HEK293 (cell line): ENCODE data around the gene CCDC127.

Experiments
- CTCF ChIA-PET: fragments of 350-600 bp; formaldehyde crosslinking; extraction: SDS; loops from one replicate; lab custom pipeline; 2021; ENCODE audit warnings: antibody characterized with exemption; lab: Yijun Ruan, JAX
- POLR2A ChIA-PET: fragments of 300-600 bp; formaldehyde crosslinking; extraction: SDS; loops from one replicate; lab custom pipeline; 2020; ENCODE audit warnings: antibody characterized with exemption, inconsistent platforms; lab: Yijun Ruan, JAX
- H3K27ac ChIP-seq: fragments of 200-500 bp; sonication (Bioruptor generic); 2 replicates; pipeline ENCODE4 v1.5.1; 2014; ENCODE audit warnings: low read depth, low read length, control low read depth, inconsistent platforms; ENCODE audit errors: extremely low read depth
- H3K36me3 ChIP-seq, 2 experiments: fragments of 200-500 bp in 1 of 2; sonication (Bioruptor generic) in 1 of 2; 1 replicate in 1 of 2; 2 replicates in 1 of 2; pipeline ENCODE4 v1.5.1; 2014 to 2017; ENCODE audit warnings: inconsistent platforms in 2 of 2, low read length in 2 of 2; ENCODE audit not compliant: control insufficient read depth in 2 of 2, insufficient read depth in 1 of 2
- H3K4me1 ChIP-seq: fragments of 200-500 bp; sonication (Bioruptor generic); 2 replicates; pipeline ENCODE4 v1.5.1; 2014; ENCODE audit warnings: mild to moderate bottlenecking, low read length, inconsistent platforms; ENCODE audit not compliant: control insufficient read depth, insufficient read depth
- H3K4me3 ChIP-seq: 2 replicates; pipeline ENCODE4 v1.5.1; 2011; ENCODE audit warnings: low read depth, mild to moderate bottlenecking, control low read depth, low read length, moderate library complexity
- H3K9me3 ChIP-seq: fragments of 200-500 bp; sonication (Bioruptor generic); 2 replicates; pipeline ENCODE4 v1.5.1; 2014; ENCODE audit warnings: low read depth, low read length, inconsistent platforms; ENCODE audit not compliant: control insufficient read depth, insufficient read depth
- AEBP2 ChIP-seq: fragments of 450-650 bp; formaldehyde crosslinking; IDR thresholded peaks from 2 replicates; pipeline ENCODE4 v1.5.1; 2016; ENCODE audit warnings: missing biosample characterization, missing genetic modification characterization, borderline replicate concordance
- GLI4 ChIP-seq: fragments of 450-650 bp; formaldehyde crosslinking; IDR thresholded peaks from 2 replicates; pipeline ENCODE4 v1.5.1; 2016; ENCODE audit warnings: missing biosample characterization, missing genetic modification characterization
- KLF16 ChIP-seq: fragments of 450-650 bp; formaldehyde crosslinking; IDR thresholded peaks from 2 replicates; pipeline ENCODE4 v1.5.1; 2017; ENCODE audit warnings: missing biosample characterization, missing genetic modification characterization
- REPIN1 ChIP-seq: fragments of 450-650 bp; formaldehyde crosslinking; IDR thresholded peaks from 2 replicates; pipeline ENCODE4 v1.5.1; 2017; ENCODE audit warnings: missing biosample characterization, missing genetic modification characterization, low read depth
- ZFP41 ChIP-seq: fragments of 450-650 bp; formaldehyde crosslinking; IDR thresholded peaks from 2 replicates; pipeline ENCODE4 v1.5.1; 2016; ENCODE audit warnings: missing biosample characterization, missing genetic modification characterization, borderline replicate concordance
- ZFP69B ChIP-seq: fragments of 450-650 bp; formaldehyde crosslinking; IDR thresholded peaks from 2 replicates; pipeline ENCODE4 v1.5.1; 2016; ENCODE audit warnings: missing biosample characterization, missing genetic modification characterization
- ZNF138 ChIP-seq: fragments of 450-650 bp; formaldehyde crosslinking; IDR thresholded peaks from 2 replicates; pipeline ENCODE4 v1.5.1; 2016; ENCODE audit warnings: missing biosample characterization, missing genetic modification characterization, borderline replicate concordance
- ZNF175 ChIP-seq: fragments of 450-650 bp; formaldehyde crosslinking; IDR thresholded peaks from 2 replicates; pipeline ENCODE4 v1.5.1; 2016; ENCODE audit warnings: missing biosample characterization, missing genetic modification characterization
- ZNF184 ChIP-seq: fragments of 450-650 bp; IDR thresholded peaks from 2 replicates; pipeline ENCODE4 v1.5.1; 2018; ENCODE audit warnings: missing biosample characterization, mild to moderate bottlenecking, missing genetic modification characterization
- ZNF292 ChIP-seq: fragments of 450-650 bp; formaldehyde crosslinking; IDR thresholded peaks from 2 replicates; pipeline ENCODE4 v1.5.1; 2016; ENCODE audit warnings: low read depth, missing biosample characterization, missing genetic modification characterization, borderline replicate concordance
- ZNF341 ChIP-seq: fragments of 450-650 bp; formaldehyde crosslinking; IDR thresholded peaks from 2 replicates; pipeline ENCODE4; 2016; ENCODE audit warnings: low read depth, missing biosample characterization, missing genetic modification characterization
- ZNF394 ChIP-seq: fragments of 450-650 bp; formaldehyde crosslinking; IDR thresholded peaks from 2 replicates; pipeline ENCODE4 v1.5.1; 2016; ENCODE audit warnings: missing biosample characterization, missing genetic modification characterization, mild to moderate bottlenecking, moderate library complexity, borderline replicate concordance
- ZNF48 ChIP-seq: fragments of 450-650 bp; formaldehyde crosslinking; IDR thresholded peaks from 2 replicates; pipeline ENCODE4 v1.5.1; 2016; ENCODE audit warnings: missing biosample characterization, missing genetic modification characterization
- ZNF529 ChIP-seq: fragments of 450-650 bp; formaldehyde crosslinking; IDR thresholded peaks from 2 replicates; pipeline ENCODE4 v1.5.1; 2017; ENCODE audit warnings: missing genetic modification characterization, missing biosample characterization; ENCODE audit not compliant: insufficient replicate concordance
- ZNF558 ChIP-seq: fragments of 450-650 bp; formaldehyde crosslinking; IDR thresholded peaks from 2 replicates; pipeline ENCODE4 v1.5.1; 2016; ENCODE audit warnings: missing biosample characterization, missing genetic modification characterization
- ZNF571 ChIP-seq: fragments of 450-650 bp; formaldehyde crosslinking; IDR thresholded peaks from 2 replicates; pipeline ENCODE4 v1.5.0; 2017; ENCODE audit warnings: missing biosample characterization, missing genetic modification characterization
- ZNF654 ChIP-seq: fragments of 450-650 bp; formaldehyde crosslinking; IDR thresholded peaks from 2 replicates; pipeline ENCODE4 v1.5.1; 2016; ENCODE audit warnings: low read depth, missing biosample characterization, missing genetic modification characterization
- ZNF76 ChIP-seq: fragments of 450-650 bp; formaldehyde crosslinking; IDR thresholded peaks from 2 replicates; pipeline ENCODE4; 2016; ENCODE audit warnings: low read depth, missing biosample characterization, missing genetic modification characterization, borderline replicate concordance
- ZNF777 ChIP-seq: fragments of 450-650 bp; formaldehyde crosslinking; IDR thresholded peaks from 2 replicates; pipeline ENCODE4 v1.5.1; 2017; ENCODE audit warnings: missing biosample characterization, missing genetic modification characterization, borderline replicate concordance
- TF ChIP-seq, protein P1 (sequence below): fragments of 450-650 bp; formaldehyde crosslinking; optimal IDR thresholded peaks from 2 replicates; pipeline ENCODE3; 2016; ENCODE audit warnings: missing biosample characterization, mild to moderate bottlenecking, missing genetic modification characterization
- TF ChIP-seq, protein P2 (sequence below): fragments of 450-650 bp; formaldehyde crosslinking; IDR thresholded peaks from 2 replicates; pipeline ENCODE4 v1.5.1; 2016; ENCODE audit warnings: missing biosample characterization, missing genetic modification characterization, borderline replicate concordance

Gene CCDC127

DNA sequence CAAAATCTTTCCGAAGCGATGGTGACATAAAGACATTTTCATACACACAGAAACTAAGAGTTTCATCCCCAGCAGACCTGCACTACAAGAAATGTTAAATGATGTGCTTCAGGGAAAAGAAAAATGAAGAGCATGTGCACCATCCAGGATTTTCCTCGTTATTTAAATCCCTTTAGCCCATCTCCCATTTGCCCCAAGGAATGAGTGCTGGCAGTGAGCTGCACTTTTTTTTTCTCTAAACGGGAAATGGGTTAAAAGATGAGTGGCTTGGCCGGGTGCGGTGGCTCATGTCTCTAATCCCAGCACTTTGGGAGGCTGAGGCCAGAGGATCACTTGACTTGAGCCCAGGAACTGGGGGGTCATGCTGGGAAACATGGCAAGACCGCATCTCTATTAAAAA is 33.5 kb downstream of the CCDC127 start (continued):
- TF ChIP-seq AEBP2: no peak

GRCh38 chr5:182126-182525 is 35.8 kb downstream of the CCDC127 start:
- ChIA-PET POLR2A (no interaction called here), CTCF (no interaction called here)
- H3K27ac ChIP-seq: no peak overlapping the region
- no peaks in the 10 kb centered on the region for H3K9me3 ChIP-seq
- H3K36me3 ChIP-seq: no peaks in the 10 kb centered on the region
- peaks cover 5% of the 10 kb centered on the region for H3K4me1 ChIP-seq
- TF ChIP-seq KLF16 (no peak), ZFP69B (tag by site-specific recombination) (no peak), ZNF341 (tag by site-specific recombination) (no peak), GLI4 (no peak), ZNF654 (tag by site-specific recombination) (no peak), ZNF394 (tag by site-specific recombination) (no peak), ZFP41 (tag by site-specific recombination) (no peak), ZNF184 (tag by site-specific recombination) (no peak), ZNF571 (tag by site-specific recombination) (no peak), ZNF76 (tag by site-specific recombination) (no peak)
- TF ChIP-seq, protein P1, sequence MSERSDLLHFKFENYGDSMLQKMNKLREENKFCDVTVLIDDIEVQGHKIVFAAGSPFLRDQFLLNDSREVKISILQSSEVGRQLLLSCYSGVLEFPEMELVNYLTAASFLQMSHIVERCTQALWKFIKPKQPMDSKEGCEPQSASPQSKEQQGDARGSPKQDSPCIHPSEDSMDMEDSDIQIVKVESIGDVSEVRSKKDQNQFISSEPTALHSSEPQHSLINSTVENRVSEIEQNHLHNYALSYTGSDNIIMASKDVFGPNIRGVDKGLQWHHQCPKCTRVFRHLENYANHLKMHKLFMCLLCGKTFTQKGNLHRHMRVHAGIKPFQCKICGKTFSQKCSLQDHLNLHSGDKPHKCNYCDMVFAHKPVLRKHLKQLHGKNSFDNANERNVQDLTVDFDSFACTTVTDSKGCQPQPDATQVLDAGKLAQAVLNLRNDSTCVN (tag by site-specific recombination): no peak
- H3K4me3 ChIP-seq: no peak overlapping the region

DNA sequence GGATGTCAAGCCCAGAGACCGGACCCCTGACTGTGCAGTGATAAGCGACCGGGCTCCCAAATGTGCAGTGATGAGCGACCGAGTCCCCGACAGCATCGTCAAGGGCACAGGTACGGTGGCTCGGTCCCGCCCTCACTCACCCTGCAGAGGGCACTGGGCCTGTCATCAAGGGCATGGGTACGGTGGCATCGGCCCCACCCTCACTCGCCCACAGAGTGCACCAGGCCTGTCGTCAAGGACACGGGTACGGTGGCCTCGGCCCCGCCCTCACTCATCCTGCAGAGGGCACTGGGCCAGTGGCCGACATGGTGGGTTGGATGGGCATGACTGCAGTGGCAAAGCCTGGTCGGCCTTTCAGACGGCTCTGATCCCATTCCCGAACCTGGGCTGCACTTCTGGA is 36.4 kb downstream of the CCDC127 start:
- ChIA-PET POLR2A (no interaction called here), CTCF (interaction anchor here (1.3 kb wide), 1 partner anchor 37 kb away, joined by 3 read pairs; the partner anchor contains the start of genes CCDC127 and SDHA)

DNA sequence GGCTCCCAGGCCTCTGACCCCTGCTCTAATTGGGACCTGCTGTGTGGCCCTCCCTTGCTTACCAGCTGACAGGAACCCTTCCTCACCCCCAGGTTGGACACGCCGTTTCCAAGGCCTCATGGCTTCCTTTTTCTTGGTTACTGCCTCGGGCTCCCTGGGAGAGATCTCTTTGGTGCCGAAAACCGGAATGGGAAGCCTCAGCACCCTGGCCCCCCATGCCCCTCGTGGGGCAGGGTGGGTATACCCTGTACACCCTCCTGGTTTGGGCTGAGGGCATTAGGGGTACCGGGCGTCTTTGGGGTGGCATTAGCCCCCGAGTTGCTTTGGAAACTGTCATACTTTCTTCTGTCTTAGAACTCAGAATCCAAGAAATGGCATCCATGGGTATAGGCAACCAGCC is 36.8 kb downstream of the CCDC127 start:
- POLR2A ChIA-PET: interaction anchor here (1.2 kb wide), 1 partner anchor 7 kb away, joined by 3 read pairs; no protein-coding TSS in a partner anchor
- no peak overlapping the region for H3K4me3 ChIP-seq
- no peak overlapping the region for H3K27ac ChIP-seq
- peaks cover 5% of the 10 kb centered on the region for H3K4me1 ChIP-seq
- H3K9me3 ChIP-seq: no peaks in the 10 kb centered on the region
- H3K36me3 ChIP-seq: no peaks in the 10 kb centered on the region
- CTCF ChIA-PET: interaction anchor here (1.3 kb wide), 1 partner anchor 37 kb away, joined by 3 read pairs; the partner anchor contains the start of genes CCDC127 and SDHA
- no peak for TF ChIP-seq ZNF175 (tag by site-specific recombination)
- no peak for TF ChIP-seq ZNF138 (tag by site-specific recombination)
- TF ChIP-seq REPIN1 (tag by site-specific recombination): no peak
- TF ChIP-seq, protein P2, sequence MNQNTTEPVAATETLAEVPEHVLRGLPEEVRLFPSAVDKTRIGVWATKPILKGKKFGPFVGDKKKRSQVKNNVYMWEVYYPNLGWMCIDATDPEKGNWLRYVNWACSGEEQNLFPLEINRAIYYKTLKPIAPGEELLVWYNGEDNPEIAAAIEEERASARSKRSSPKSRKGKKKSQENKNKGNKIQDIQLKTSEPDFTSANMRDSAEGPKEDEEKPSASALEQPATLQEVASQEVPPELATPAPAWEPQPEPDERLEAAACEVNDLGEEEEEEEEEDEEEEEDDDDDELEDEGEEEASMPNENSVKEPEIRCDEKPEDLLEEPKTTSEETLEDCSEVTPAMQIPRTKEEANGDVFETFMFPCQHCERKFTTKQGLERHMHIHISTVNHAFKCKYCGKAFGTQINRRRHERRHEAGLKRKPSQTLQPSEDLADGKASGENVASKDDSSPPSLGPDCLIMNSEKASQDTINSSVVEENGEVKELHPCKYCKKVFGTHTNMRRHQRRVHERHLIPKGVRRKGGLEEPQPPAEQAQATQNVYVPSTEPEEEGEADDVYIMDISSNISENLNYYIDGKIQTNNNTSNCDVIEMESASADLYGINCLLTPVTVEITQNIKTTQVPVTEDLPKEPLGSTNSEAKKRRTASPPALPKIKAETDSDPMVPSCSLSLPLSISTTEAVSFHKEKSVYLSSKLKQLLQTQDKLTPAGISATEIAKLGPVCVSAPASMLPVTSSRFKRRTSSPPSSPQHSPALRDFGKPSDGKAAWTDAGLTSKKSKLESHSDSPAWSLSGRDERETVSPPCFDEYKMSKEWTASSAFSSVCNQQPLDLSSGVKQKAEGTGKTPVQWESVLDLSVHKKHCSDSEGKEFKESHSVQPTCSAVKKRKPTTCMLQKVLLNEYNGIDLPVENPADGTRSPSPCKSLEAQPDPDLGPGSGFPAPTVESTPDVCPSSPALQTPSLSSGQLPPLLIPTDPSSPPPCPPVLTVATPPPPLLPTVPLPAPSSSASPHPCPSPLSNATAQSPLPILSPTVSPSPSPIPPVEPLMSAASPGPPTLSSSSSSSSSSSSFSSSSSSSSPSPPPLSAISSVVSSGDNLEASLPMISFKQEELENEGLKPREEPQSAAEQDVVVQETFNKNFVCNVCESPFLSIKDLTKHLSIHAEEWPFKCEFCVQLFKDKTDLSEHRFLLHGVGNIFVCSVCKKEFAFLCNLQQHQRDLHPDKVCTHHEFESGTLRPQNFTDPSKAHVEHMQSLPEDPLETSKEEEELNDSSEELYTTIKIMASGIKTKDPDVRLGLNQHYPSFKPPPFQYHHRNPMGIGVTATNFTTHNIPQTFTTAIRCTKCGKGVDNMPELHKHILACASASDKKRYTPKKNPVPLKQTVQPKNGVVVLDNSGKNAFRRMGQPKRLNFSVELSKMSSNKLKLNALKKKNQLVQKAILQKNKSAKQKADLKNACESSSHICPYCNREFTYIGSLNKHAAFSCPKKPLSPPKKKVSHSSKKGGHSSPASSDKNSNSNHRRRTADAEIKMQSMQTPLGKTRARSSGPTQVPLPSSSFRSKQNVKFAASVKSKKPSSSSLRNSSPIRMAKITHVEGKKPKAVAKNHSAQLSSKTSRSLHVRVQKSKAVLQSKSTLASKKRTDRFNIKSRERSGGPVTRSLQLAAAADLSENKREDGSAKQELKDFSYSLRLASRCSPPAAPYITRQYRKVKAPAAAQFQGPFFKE (tag by site-specific recombination): no peak
- TF ChIP-seq ZNF777 (tag by site-specific recombination): no peak

More for the DNA sequence above, 36.4 kb downstream of the CCDC127 start:
- Histone ChIP-seq H3K4me3 (no peak overlapping the region), H3K9me3 (no peaks in the 10 kb centered on the region), H3K27ac (no peak overlapping the region), H3K4me1 (peaks cover 5% of the 10 kb centered on the region), H3K36me3 (no peaks in the 10 kb centered on the region)
- TF ChIP-seq ZNF558 (tag by site-specific recombination) (no peak), ZNF292 (tag by site-specific recombination) (no peak), ZNF48 (tag by site-specific recombination) (no peak), KLF16 (no peak), ZNF529 (no peak)
